GM21390 (cell line): ENCODE measurements around the gene ST6GALNAC1.

ENCODE experiments used
- ATAC-seq: cut with Tn5 transposase; IDR thresholded peaks from one replicate; pipeline ENCODE4 v1.9.1; 2021; ENCODE audit not compliant: unreplicated experiment

ST6GALNAC1 gene, protein sequence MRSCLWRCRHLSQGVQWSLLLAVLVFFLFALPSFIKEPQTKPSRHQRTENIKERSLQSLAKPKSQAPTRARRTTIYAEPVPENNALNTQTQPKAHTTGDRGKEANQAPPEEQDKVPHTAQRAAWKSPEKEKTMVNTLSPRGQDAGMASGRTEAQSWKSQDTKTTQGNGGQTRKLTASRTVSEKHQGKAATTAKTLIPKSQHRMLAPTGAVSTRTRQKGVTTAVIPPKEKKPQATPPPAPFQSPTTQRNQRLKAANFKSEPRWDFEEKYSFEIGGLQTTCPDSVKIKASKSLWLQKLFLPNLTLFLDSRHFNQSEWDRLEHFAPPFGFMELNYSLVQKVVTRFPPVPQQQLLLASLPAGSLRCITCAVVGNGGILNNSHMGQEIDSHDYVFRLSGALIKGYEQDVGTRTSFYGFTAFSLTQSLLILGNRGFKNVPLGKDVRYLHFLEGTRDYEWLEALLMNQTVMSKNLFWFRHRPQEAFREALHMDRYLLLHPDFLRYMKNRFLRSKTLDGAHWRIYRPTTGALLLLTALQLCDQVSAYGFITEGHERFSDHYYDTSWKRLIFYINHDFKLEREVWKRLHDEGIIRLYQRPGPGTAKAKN

DNA sequence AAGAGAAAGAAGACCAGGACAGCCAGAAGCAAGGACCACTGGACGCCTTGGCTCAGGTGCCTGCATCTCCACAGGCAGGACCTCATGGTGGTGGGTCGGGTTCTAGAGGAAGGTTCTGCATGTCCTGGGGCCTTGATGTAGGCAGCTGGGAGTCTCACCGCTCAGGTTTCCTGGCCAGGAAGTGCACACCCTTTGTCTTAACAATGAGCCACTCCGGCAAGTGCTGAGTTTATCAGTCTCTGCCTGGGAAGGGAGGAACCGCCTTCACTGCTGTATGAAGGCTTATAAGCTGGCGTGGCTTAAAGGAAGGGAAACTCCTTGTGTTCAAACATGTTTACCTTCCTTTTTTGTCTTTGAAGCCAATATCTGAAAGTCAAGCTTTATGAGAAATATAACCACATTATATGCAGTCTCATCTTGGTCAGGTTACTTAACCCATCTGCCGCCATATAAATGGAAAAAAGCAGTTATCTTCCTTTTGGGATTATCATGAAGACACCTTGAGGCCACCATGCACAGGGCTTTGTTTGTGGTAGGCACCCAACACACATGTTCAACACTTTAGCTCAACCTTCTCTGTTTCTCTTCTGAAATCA lies at the start of gene ST6GALNAC1:
TSS of gene ST6GALNAC1 (minus strand) at position 205 of the 596 bp plus-strand sequence. CDS start at position 86, 119 bp downstream.
- ATAC-seq = no peak

DNA sequence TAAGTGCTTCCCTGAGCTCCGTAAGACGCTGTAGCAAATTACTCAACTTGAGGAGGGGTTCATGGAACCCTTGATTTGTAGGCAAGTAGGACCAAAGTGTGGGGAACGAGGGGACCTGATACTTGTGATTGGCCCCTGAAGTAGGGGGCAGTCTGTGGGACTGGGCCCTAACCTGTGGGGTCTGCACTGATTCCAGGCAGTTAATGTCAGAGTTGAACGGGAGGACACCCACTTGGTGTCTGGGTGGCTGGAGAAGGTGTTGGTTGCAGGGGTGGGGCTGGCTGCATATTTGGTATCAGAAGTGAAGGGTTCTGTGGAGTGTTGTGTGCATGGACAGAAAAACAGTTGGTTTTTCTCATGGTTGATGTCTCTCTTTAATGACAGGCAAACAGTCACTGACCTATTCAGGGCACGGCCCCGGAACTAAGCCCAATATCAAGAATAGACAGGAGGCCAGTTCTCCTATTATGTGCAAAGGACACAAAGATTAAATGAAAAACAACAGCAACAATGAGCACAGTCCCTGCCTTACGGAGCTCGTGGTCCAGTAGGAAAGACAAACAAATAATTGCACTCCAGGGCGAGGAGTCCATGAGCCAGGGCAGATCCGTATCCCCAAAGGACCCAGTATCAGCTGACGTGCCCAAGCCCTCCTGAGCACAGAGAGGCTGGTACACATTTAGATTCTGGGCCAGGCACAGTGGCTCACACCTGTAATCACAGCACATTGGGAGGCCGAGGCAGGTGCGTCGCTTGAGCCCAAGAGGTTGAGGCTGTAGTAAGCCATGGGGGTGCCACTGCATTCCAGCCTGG lies 48.0 kb upstream of the ST6GALNAC1 start:
- no peak for ATAC-seq

DNA sequence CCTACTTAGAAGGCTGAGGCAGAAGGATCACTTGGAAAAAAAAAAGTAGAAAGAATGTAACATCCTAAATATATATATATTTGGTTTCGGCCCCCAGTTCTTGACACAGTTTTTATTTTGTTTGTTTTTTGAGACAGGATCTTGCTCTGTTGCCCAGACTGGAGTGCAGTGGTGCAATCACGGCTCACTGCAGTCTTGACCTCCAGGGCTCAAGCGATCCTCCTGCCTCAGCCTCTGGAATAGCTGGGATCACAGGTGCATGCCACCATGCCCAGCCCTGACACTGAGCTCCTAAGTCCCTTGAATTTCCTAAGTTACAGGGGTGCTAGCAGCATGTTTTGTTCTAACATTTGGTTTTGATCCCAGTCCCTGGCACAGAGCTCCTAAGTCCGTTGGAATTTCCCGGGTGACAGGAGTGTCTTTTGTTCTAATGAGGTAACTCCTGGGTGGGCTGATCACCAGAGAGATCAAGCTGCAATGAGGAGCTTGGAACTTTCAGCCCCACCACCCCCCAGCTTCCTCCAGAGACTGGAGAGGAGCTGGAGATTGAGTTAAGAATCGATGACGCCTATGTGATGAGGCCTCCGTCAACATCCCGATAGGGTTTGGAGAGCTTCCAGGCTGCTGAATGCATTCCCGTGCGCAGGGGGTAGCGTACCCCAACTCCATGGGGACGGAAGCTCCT lies 47.2 kb upstream of the ST6GALNAC1 start:
- ATAC-seq = no peak

DNA sequence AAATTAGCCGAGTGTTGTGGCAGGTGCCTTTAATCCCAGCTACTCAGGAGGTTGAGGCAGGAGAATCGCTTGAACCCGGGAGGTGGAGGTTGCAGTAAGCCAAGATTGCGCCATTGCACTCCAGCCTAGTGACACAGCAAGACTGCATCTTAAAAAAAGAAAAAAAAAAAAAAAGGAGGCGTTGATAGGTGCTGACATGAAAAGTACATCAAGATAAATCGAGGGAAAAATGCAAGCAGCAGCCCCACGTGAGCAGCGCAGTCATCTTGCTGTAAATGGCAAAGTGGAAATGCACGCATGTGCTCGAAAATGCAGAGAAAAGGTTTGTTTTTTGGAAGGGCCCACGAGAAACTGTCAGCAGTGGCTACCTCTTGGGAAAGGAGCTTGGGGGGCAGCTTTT lies 46.3 kb upstream of the ST6GALNAC1 start:
- no peak for ATAC-seq

DNA sequence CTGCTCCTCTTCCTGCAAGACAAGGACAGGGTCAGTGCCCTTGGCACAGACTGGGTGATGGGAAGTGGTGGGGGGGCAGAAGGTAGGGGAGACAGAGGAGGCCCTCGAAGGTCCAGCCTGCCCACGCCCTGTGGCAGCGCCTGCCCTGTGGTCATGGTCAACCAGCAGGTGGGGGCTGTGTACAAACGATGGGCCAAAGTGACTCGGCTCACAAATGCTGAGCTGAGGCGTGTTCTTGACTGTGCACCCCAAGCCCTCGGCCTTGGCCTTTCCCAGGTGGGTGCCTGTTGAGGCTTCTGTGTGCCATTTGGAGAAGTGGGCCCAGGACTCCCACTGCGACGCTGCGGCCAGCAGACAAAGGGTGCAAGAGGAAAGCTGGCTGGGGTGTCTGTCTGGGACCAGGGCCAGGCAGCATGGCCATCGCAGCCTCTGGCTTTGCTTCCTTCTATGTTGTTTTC lies 44.6 kb upstream of the ST6GALNAC1 start:
- ATAC-seq = no peak

DNA sequence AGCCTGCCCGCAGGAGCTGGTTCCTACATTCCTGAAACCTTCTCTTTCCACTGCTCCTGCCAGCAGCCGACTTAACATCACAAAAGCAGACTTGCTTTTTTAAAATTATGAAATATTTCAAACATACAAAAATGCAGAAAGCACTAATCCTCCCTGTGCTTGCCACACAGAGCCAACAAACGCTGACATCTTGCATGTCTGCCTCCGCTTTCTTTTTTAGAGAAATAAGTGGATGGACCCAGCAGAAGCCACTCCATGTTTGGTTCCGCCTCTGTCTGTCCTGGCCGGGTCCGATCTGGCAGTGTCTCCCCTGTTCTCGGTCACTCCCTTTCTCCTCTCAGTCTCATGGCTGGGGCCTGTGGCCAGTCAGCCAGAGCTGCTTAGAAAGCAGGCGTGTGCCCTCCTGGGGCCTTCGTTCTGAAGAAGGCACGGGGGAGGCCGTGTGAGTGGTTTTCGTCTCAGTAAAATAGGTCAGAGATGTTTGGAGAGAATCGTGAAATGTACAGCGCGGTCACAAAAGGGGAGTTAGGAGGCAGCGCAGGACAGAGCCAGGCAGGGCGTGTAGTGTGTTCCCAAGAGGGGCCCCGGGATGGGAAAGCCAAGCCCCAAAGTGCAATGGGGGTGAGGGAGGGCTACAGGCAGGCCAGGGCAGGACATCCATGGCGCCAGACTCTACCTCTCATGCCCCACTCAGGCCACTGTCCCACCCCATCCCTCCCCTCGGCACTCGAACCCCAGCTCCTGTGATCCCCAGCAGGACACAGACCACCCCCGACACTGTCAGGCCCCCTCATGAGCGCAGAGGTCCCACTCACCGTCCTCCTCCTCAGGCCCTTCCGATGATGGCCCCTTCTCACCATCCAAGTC lies 44.0 kb upstream of the ST6GALNAC1 start:
- no peak for ATAC-seq

DNA sequence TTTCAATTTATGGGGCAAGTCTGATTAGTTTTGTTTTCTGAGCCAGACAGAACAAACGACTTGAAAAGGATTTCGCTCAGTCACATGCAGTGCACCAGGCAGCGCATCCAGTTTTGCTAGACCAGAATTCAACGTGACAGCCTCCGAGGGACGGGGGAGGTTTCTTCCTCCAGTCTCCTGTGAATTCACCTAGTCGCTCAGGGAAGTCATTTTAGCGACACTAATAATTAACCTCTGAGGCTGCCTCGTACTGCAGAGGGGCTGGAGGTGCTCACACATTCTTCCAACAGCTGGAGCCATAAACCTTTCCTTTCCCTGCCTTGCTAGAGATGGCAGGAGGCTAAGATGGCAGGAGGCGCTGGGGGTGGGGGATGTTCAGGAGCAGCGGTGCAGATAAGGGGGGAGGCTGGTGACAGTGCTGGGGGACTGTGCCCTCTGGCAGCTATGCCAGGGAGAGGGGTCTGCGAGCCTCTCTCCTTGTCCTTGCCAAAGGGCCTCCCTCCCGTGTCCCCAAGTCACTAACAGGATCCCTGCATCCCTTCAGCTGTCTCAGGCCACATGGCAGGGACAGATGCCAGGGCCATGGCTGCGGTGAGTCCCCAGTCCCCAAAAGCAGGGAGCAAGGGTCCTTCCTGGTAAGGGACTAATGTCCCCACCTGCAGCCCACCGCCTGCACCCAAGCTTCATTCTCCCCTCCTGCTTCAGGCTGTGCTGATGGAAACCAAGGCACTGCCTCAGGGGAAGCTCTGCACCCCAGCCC lies 43.2 kb upstream of the ST6GALNAC1 start:
- ATAC-seq = no peak

DNA sequence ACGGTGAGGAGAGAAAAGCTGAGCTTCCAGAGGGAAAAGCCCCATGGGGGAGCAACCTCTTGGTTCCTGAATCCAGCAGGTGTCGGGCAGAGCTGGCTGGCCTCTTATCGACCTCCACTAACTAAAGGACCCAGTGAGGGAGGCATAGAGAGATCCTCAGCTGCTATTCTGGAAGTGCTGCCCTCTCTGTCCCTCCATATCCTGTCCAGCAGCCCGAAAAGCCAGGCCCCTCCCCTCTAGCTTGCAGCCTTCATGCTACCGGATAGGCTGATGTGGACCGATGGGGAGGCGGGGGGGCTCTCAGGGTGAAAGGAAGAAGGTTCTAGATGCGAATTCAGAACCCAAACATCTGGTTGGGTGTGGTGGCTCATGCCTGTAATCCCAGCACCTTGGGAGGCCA lies 42.3 kb upstream of the ST6GALNAC1 start:
- no peak for ATAC-seq

DNA sequence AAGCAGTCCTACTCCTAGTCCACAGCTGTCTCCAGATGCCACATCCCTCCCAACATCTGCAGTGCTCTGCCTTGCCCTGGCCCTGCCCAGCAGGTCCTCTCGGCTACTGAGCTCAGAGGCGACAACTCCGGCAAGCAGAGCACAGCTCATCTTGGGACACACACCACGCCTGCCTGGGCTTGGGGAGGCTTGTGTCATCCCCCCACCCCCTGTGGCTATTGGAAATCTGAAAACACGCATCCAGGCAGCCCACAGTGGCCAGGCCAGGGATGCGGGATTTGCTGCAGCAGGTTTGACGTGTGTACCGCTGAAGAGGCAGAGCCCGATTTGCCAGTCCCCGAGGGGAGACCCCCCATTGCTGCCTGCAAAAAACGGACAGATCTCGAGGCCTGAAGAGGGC lies 41.8 kb upstream of the ST6GALNAC1 start:
- ATAC-seq = no peak

DNA sequence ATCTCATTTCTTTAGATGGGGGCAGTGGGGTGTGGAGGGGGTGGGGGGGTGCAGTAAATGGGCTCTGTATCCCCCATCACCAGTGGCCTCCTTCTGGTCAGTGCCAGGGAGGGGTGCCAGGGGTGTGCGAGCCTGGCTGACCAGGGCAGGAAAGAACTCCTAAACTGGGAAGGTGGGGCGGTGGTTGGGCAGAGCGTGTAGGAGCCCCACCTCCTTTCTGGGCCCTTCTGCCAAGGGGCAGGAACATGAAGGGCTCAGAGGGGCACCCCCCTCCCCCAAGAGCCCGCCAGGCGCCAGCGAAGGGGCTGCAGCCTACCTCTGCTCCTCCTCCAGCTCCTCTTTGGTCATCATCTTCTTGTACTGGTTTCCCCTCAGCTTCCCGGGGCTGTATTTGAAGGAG lies 41.2 kb upstream of the ST6GALNAC1 start:
- no peak for ATAC-seq

DNA sequence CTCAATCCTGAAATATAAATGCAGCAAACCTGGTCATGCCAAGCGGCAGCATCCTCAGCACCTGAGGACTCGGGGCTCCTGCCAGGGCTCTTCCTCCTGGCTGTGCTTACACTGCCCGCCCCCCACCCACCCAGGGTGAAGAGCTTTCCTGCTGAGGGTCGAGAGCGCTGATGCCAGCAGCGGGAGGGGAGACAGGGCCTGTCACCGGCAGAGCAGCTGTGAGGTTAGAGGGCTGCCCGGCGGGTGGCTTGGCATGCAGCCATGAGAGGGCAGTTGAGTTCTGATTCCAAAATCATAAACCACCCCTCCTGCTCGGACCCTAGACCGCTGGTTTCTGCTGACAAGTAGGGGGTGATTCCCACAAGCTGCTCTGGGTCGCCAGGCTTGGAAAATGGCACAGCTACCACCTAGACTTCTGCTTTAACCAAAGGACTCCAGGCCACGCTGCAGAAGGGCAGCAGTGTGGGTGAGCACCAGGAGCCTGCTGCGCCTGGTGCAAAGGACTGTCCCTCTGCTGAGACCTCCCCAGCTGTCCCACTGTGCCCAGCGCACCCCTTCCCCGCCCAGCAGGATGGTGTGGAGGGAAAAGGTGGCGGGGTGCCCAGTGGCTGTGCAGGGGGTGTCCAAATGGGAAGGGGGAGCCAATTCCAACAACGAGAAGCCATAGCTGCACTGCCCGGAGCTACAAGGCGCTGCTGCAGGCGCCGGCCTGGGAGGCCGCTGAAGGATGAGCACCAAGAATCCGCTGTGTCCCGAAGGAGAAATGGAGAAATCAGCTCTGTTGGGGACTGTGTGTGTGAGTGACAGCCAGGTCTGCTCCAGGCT lies 40.6 kb upstream of the ST6GALNAC1 start:
- ATAC-seq = no peak

DNA sequence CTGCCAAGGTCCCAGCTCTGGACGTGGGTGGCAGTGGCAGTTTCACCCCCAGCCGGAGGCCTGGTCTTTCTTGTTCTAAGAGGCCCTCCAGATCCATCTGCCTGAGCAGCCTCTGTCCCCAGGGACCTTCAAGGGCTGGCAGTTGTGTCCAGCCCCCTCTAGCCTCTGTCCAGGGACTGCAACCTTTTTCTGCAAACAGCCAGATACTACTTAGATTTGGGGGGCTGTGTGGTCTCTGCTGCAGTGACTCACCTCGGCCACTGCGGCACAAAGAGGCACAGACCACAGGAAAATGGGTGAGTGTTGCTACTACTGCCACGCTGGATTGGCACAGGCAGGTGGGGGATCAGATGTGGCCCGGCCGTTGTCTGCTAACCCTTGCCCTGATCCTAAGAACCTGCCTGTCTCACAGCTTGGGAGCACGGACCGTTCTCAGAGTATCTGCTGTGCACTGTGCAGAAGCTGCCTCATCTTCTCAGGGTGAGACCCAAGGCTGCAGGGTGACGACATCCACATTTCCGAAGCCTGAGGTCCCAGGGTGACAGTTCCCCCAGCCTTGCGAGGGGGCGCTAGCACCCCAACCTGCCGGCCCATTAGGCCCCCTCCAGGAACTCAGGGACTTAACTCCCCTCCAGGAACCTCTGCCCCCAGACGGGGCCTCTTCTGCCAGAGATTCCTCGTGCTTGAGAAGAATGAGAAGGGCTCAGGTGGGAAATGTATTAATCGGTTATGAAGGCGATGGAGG lies 39.6 kb upstream of the ST6GALNAC1 start:
- ATAC-seq = no peak

DNA sequence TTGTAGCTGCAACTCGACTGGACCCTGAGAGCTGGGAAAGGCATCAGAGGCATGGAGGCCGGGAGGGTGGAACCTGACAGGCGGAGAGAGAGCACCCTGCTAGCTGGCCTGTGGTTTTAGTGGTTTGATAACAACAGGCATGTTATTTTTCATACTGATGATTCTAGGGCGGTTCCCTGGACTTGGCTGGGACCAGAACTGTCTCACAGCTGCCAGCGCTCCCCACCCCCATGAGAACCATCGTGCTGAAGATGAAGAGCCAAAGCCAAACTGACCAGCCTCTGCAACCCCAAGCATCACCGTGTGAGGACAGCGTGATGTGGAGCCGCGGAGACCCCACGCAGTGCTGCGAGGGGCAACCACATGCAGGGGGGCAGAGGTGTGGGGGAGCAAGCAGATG lies 38.7 kb upstream of the ST6GALNAC1 start:
- ATAC-seq = no peak

DNA sequence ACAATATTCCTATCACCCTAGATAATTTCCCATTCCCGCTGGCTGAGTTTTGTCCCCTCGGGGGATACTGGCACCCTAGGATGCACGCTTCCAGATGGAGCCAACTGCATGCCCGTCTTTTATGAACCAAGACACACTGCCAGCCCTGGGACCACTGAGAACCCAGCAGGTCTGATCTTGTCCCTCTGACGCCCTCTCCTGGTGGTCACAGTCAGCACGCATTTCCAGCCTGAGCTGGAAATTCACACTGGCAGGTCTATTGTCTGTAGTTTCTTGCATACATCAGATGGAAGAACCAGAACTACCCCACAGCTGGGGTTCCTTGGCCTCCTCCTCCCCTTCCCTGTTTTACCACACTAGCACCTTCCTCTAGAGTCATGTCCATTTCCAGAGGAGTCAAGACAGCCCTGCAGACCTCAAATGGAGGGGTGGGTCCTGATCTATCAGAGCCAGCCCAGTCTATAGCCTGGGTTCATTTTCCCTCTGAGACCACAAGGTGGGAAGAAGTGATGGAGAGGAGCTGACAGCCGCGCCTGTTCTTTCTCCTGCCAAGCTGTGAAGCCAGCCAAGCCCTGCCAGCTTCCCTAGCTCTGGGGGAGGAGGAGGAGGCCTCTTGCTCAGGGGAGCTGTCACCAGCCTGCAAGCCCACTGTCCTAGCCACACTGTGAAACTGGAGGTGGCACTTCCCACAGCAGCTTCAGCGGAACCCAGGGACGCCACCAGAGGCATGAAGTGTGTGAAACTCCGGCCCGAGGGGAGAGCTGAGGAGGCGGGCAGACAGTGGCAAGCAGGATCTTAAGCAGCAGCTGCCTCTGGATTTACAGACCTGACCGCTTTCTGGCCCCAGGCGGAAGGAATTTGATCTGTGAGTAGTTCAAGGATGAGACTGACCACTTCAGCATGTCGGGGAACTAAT lies 37.9 kb upstream of the ST6GALNAC1 start:
- no peak for ATAC-seq

DNA sequence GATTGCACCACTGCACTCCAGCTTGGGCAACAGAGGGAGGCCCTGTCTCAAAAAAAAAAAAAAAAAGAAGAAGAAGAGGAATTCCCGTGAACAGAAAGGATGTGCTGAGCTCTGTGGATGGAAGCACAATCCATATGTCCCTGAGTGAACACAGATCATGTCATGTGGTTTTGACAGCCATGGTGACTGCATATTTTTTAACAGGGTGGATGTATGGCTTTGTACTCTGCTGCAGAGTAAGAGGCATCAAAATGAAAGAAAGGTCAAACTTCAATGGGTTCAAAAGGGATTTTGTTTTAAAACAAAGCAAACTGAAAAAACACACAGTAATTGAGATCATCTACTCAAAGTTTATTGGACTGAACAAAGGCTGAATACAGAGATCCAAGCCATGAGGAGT lies 35.7 kb upstream of the ST6GALNAC1 start:
- ATAC-seq = no peak

DNA sequence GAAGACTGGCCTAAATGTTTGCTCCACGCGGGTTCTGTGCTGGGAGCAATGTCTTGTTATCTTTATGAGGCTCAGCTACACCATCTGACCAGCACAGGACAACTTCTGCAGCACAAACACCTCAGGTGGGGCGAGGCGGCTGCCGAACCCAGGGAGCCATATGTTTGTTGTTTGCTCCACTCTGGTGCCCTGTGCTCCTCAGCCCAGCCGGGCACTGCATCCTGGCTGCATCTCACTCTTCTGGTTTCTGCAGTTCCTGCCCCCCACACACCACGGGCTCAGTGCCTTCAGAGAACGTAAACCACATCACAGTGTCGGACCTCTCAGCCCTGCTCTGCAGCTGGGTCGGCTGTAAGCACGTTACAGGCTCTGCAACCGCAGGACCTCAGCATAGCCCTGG lies 34.8 kb upstream of the ST6GALNAC1 start:
- ATAC-seq = no peak
